Right hindlimb (tissue), 1 donor: ENCODE results near the gene IL17B.

Experiments used
- DNase-seq: peaks from one replicate; pipeline ENCODE4 v3.0.0-alpha.2; 2018

The IL17B gene, protein sequence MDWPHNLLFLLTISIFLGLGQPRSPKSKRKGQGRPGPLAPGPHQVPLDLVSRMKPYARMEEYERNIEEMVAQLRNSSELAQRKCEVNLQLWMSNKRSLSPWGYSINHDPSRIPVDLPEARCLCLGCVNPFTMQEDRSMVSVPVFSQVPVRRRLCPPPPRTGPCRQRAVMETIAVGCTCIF

DNA sequence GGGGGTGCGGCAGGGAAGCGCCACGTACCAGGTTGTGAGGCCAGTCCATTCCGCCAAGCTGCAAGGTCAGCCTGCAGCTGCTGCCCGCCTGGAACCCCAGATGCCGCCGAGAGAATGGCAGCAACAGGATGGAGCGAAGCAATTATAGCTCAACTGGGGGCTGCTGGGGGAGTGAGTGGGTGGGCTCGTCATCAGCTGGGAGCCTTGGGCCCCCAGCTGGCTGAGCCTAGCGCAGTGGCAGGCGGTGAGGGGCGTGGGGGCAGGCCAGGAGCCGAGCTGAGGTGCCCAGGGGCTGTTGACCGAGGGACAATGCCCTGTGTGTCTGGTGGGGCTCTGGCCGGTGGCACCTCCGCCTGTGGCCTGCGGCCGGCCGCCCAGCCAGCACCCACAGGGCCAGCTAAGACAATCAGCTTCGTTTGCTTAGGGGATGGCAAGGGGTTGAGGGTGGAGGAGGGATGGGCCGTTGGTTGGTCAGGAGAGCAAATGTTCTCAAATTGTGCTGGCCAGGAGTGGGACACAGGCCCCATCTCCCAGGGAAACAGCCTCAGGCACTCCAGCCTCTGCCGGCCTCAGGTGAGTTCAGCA is at the start of gene IL17B:
Gene IL17B (minus strand): TSS at position 116 of the 585 bp plus-strand sequence. CDS start 67 bp downstream, at position 49.
- DNase-seq = peak; percentile 43

DNA sequence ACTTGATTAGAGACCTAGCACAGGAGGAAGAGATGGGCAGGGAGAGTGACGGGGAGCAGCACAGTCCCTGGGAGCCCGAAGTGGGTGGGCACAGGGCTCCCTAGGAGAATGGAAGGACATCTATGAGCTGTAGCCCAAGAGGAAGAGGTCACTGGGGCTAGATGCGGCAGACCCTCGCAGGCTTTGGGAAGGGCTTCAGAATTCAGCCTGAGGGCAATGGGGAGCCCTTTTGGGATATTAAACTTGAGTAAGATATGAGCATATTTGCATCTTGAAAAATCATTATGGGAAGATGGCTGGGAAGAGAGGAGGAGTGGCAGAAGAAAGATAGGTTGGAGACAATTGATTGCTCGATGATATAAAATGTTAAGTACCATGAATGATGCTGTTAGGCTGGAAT is 48.9 kb upstream of the IL17B start:
- DNase-seq = no peak

DNA sequence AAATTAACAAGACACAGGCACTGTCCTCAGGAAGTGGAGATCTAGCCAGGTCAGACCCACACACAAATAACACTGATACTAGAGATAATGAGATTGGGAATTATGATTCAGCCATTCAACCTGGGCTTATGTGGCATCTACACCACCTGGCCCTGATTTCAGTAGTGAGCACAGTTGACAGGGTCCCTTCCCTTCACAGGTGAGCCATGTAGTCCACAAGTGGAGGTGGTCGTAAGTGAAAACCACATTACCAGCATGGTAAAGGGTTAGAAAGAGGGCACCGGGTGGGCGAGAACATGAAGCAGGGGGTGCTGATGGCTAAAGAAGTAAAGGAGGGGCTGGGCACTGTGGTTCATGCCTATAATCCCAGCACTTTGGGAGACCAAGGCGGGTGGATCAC is 48.3 kb upstream of the IL17B start:
- no peak for DNase-seq

DNA sequence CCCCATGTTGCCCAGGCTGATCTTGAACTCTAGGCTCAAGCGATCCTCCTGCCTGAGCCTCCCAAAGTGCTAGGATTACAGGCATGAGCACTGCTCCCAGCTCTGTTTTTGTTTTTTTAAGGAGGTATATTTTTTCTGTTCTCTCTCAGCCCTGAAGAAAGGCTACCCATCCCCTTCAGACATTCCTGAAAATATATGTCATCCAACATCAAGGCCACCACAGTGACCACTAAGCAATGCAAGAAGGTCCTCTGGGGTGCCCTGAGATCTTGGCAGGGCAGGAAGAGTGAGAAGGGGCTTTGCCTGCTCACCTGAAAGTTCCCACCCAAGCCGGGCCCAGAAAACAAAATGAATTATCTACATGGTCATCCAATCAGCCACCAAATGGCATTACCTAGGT is 47.8 kb upstream of the IL17B start:
- no peak for DNase-seq

DNA sequence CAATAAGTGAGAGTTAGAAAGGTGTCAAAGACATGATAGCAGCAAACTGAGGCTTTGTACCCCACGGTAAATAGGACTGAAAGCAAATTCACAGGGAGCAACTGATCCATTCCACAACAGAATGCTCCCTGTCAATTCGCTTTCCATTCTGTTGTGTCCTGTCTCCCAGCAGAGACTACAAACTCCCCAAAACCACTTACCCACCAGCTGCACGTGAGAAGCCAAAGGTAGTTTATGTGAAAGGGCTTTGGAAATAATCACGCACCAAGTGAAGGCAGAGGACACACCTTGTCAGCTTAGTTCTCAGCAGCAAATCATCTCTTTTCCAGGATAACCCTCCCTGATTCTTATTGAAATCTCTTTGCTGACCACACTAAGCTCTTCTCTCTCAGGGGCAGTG is 46.6 kb upstream of the IL17B start:
- no peak for DNase-seq

DNA sequence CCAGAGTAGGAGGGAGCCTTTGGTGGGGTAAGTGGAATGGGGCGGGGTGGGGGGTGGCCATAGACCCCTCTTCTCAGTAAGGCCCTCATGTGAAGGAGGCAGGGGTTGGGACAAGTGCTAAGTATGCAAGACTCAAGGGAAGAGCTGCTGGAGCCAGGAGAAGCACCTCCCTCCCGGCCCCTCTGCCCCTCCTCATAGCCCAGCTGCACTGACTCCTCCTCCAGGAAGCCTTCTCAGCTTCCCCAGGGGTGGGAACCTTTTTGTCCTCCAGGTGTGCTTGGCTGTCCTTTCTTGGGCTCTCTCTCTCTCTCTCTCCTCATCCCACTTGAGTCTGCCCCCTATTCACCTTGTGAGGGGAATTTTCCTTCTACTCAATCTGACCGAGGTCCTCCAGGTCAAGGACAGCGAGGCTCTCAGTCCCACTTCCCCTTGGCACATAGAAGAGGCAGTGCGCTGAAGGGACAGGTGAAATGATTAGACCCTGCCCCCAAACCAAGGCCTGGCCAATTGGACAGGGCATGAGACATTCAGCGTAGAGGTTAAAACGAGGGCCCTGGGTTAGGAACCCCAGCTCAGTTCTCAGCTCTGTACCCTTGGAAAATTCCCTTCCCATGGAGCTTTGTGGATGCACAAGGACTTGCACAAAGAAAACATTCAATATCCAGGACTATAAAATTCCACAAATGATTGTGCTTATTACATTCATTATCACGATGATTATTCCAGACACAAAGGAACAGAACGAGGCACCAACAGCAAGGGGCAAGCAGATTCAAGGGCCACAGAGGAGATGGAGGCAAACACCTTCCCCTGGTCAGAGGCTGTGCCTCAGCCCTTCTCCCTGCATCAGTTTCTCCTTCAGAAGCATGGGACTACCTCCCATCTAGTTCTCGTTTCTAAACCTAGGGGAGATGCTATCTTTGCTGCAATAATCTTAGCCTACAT is 45.6 kb upstream of the IL17B start:
- DNase-seq = no peak

DNA sequence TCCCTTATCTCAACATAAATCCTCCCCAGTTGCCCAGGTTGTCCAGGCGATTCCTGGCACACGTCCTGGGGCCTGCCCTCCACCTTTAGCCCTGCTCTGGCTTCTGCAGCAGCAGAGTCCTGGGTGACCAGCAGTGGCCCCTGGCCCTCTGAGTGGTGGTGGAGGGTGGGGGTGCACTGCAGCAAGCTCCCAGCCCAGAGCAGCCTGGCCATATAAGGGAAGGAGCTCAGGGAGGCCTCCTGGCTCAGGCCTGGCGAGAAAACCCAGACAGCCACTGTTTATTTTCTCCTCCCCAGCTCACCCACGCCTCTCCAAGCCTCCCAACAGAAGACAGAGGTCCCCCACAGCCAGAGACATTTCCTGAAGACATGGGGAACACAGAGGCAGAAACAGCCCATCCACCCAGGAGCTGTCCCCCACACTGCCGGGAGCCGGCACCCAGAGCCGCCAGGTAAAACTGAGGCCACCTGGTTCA is 44.7 kb upstream of the IL17B start:
- DNase-seq = no peak

DNA sequence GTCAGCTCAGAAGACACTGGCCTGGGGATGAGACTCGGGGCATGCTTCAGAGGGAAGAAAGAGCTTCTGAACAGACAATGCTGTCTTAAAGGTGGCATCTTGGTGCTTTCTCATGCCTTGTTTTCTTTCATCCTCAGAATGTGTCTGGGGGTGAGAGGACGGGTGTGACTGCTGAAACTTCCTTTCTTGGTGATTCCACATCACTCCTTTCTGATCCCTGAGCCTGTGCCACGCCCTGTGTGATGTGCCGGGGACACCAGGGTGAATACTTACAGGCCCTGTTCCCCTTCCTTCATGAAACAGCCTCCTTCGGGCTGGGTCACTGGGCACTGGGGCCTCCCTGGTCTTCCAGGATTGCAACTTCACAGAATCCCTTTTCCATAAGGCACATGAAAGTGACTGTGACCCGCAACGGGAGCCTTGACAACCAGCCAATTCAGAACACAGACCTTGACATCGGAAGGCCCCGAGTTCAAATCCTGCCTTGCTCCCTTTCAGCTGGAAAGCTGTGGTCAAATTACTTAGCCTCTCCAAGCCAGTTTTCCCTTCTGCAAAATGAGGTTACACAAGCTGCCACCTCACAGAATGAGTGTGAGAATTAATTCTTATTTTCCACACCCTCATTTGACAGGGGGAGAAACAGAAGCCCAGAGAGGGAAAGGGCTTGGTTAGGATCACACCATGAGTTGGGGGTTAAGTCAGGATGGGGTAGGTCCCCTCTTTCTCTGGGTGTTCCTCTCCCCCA is 44.1 kb upstream of the IL17B start:
- no peak for DNase-seq

DNA sequence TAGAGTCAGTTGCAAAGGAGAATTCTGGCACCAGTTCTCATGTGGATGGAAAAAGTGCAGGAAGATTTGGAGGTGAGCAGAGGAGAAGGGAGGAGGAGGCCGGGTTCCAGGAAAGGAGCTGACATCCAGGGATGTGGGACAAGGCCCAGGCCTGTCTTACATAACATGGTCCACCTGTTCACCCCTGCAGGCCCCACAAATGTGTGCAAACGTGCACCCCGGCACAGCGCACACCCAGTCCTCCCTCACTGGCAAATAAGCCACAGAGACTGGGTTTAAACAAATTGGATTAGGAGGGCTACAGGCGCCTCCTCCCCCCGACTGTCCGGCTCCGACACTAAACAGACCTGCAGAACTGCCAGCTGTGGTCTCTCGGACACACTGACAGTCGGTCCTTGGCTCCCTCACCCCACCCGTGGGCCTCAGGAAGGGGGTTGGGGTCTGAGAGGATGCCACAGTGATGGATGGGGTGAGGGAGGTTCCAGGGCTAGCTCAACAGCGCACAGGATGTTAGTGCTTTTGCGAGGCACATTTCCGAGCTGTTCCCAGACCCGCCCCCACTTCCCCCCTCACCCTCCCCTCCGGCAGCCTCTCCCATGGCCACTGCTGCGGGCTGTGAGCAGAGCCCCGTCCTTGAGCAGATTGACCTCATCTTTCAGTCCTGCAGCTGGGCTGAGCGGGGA is 43.4 kb upstream of the IL17B start:
- peak; percentile 91 for DNase-seq

DNA sequence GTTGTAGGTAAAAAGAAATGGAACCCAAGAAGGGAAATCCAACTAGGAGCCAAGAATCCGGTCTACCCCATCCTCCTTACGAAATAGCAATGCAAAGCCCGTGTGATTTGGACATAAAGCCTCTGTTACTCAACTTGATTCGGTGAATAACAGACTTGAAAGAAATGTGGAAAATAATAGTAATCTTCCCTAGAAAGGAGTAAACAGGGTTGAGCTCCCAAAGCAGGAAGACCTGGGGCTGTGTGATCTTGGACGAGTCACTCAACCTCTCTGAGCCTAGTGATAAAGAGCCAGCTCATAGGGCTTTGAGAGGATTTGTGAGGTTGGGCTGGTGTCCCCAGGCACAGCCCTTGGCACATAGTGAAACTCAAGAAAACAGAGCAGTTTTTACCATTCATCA is 42.7 kb upstream of the IL17B start:
- no peak for DNase-seq

DNA sequence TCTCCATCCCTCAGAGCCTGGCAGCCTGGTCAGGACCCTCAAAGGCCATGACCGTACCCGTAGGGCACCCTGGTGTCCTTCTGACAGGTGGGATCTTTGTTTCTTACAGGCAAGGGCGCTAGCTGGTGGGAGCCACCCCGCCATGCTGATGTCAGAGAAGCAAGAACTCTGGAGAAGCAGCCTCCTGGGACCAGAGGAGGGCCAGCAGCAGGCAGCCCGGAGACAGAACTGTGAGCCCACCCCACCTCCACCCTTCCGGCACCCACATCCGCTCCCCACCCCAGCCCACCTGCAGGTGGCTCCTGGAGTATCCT is 42.2 kb upstream of the IL17B start:
- DNase-seq = no peak

DNA sequence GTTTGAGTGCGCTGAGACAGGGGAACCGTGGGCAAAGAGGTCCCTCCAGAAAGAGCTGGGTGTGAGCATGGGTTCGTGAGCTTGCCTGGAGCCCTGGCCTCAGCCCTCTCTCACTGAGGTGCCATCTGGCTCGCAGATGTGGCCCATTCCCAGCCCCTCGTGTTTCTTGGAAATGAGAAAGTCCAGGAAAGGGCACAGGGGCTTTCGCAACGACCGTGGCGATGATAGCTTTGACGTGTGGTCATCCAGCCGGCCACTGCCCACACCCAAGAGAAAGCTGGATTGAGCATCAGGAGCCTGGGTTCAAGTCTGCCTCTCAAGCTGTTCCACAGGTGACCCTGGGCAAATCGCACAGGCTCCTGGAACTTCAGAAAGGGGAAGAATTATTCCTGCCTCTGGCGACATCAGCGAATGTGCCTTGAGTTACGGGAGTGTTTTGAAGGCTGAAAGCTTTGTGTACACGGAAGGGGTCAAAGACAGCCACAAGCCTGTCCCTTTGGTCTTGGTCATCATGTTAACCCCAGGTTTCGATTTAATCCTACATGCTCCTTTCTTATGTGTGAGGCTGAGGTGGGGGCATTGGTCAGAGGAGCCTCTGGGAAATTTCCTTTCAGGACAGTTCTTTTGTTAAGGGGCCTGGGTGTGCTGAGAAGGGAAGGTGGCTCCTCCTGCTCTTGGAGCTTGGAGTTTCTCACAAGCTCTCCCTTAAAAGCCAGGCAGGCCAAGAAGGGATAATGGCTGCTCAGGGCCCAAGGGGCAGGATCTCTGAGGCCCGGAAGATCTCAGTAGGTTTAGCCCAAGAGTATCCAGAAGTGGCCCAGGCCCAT is 41.7 kb upstream of the IL17B start:
- DNase-seq = no peak

DNA sequence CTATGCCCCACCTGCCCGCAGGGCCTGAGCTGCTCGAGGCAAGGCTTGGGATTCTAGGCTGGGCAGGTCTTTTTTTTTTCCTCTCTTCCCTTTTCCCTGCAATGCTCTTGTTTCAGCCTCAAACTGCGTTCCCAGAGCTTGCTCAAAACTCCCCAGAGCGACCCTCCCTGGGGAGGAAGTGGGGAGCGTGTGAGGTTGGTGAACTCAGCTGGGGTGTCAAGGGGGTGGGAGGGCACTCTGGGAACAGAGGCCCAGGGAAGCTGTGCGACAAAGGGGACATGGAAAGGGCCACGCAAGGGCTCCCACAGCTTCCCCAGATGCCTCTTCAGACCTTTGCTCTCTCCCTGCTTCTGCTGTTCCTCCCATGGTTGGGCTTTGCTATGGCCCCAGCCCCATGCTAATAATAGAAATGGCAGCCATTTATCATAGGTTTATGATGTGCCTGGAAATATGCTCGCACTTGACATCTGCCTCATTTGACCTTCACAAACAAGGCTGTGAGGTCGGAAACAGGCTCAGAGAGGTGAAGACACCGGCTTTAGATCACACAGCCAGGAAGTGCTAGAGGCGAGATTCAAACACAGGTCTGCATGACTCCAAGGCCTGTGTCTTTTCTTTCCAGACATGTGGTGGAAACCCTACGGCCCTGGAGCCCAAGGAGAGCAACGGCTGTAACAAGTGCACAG is 40.9 kb upstream of the IL17B start:
- DNase-seq = no peak

DNA sequence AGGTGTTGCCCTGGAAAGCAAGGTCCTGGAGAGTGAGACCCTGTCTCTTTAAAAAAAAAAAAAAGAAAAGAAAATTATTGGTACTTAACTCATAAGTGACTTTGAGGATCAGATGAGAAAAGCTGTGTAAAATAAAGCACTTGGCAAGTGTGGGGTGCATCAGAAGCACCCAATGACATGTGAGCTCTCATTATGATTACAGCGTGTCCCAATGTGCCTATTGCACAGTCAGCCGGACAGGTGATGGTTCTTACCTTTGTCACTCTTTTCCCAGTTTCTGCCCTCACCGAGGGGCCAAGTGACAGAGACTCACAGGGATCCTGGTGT is 40.4 kb upstream of the IL17B start:
- no peak for DNase-seq

DNA sequence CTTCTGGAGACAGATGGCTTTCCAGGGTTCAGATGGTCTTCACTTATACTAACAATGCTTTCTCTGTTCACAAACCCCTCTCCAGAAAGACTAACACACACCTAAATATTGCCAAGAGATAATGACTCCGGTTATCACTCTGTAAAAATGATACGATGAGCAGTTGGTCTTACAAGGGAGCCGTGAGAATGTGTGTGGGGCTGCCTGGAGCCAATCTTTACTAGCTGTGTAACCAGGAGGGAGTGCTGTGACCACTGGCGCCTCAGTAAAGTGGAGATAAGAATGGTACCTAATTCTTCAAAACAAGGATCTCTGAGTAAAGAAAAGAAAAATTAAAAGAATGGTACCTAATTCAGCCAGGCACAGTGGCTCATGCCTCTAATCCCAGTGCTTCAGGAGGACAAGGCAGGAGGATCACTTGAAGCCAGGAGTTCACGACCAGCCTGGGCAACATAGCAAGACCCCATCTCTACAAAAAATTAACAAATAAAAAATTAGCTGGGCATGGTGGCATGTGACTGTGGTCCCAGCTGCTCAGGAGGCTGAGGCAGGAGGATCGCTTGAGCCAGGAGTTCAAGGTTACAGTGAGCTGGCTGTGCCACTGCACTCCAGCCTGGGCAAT is 39.9 kb upstream of the IL17B start:
- DNase-seq = no peak

DNA sequence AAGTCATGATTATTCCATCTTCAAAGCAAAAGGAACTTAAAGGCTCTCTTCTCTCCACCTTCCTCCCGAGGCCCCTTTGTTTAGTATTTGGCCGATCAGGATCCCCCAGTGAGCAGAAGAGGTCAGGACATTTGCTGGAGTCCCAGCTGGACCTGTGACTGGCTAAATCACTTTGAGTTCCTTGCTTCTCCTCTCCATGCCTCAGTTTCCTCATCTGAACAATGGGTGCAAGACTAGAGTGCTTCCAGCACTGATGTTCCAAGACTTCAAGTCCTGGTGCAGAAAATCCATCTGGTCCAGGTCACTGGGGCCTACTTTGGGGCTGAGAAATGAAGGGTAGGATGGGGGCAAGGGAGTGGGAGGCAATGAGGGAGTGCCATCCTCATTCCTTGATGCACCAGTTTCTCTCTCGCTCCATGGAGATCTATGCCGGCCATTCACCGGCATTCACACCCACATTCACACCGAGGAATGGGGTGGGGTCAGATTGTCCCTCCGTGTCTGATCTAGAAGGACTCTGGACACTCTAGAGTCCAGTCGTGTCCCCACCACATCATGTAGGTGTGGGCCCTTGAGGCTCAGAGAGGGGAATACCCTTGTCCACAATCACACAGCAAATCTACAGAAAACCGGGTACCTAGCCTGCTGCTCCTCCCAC is 38.7 kb upstream of the IL17B start:
- DNase-seq = no peak

DNA sequence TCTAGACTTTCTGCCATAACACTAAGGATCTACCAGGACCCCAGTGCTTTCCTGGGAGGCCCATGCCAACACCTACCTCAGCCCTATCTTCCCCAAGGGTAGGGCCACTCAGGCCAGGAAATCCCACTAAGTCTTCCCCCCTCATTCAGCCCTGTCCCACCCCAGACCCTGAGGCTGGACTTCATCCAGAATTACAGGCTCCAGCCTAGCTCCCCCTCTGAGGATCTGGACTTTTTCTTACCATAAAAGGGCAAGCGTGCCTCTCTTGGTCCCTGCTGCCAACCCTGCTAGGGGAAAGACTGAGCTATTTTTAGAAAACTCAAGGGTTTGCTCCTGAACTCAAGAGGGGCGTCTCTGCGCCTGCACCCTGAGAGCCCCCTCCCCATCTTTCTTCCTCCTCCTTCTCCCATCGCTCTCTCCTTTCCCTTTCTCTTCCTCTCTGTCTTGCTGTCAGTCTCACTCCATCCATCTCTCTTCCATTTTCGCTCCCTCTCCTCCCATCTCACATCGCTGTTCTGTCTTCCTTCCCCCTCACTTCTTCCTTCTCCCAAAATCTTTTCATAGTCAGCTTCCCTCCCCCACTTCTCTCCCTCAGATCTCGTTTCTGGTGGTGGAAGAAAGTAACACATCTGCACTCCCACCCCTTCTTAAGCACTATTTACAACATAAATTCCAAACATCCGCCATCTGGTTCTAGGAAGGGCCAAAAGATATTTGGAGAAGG is 38.1 kb upstream of the IL17B start:
- no peak for DNase-seq

DNA sequence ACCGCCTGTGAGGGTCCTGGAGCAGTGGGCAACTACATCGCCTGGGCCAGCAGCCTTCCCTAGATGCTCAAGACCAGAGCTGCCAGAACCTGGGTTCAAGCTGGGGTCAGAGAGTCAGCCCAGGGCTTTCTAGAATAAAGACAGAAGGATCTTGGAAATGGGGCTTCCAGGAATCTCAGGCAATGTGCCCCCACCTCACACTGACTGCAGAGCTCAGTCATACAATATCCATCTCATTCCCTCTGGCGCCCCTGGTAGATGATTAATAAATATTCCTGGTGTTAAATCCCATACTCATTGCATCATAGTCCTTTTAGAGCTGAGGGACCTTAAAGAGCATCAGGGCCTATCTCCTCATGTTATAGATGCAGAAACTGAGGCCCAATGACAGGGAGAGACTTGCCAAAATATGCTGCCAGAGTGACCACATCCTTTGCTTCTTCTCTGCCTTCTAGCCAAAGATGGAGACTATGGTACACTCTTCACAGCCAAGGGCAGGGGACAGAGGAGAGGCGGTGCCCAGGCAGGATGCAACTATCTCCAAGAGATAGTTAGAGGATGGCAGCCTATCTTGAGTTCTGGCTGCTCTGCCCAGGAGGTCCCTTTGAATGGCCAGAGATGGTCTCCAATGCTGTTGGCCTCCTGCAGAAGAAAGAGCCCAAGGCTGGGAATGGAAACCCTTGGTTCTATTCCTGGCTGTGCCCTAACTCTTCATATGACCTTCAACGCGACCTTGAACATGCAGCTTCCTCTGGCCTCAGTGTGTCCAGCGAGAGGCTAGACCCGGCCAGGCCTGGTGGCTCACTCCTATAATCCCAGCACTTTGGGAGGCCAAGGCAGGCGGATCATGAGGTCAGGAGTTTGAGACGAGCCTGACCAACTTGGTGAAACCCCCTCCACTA is 36.2 kb upstream of the IL17B start:
- DNase-seq = no peak
